ENCODE data around the gene FHOD3. TPM values are rescaled to one million over a fixed set of nuclear protein-coding genes. Genes with fewer than 3 reads are reported as not detected.

The FHOD3 gene
- total RNA-seq, 1 experiment from 2014 or later, result 22.7 TPM

DNA sequence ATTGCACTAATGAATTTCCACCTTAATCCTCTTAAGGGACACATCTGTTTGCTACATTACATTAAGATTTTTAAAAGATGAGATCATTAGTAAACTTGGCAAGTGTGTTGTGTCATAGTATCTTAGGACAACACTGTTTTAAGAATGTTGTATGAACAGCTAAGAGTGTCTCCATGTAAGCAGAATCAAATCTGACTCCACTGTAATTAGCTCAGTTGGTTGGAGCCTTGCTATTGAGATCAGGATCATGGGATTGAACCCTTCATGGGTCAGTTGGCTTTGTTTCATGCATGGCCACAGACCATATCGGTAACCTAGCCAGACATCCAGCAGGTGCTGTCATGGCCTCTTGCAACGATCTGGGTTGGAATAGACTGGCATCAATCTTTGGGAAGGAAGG is 5.2 kb downstream of the FHOD3 start:
- H3K9me3 ChIP-seq (ENCODE audit: control insufficient read depth, insufficient read depth, low read depth, low read length), result no peaks in the 10 kb centered on the region
- no peak for ATAC-seq
- DNase-seq (ENCODE audit: low read depth, low spot score), result no peak
- no peak overlapping the region for H3K27ac ChIP-seq (ENCODE audit: low read length)
- no peak overlapping the region for H3K4me3 ChIP-seq (ENCODE audit: low read depth in 2 of 2, low read length in 2 of 2)
- TF ChIP-seq CTCF (IDR thresholded peaks at IDR 0.05) (no peak), POLR2AphosphoS5 (IDR thresholded peaks at IDR 0.05; ENCODE audit: low read depth, low read length) (no peak), TCF7L2 (IDR thresholded peaks at IDR 0.05; ENCODE audit: low read depth, low read length) (no peak), SIN3A (IDR thresholded peaks at IDR 0.05; ENCODE audit: borderline replicate concordance, insufficient read depth, low read depth, low read length) (no peak)
- TF ChIP-seq, protein P1, sequence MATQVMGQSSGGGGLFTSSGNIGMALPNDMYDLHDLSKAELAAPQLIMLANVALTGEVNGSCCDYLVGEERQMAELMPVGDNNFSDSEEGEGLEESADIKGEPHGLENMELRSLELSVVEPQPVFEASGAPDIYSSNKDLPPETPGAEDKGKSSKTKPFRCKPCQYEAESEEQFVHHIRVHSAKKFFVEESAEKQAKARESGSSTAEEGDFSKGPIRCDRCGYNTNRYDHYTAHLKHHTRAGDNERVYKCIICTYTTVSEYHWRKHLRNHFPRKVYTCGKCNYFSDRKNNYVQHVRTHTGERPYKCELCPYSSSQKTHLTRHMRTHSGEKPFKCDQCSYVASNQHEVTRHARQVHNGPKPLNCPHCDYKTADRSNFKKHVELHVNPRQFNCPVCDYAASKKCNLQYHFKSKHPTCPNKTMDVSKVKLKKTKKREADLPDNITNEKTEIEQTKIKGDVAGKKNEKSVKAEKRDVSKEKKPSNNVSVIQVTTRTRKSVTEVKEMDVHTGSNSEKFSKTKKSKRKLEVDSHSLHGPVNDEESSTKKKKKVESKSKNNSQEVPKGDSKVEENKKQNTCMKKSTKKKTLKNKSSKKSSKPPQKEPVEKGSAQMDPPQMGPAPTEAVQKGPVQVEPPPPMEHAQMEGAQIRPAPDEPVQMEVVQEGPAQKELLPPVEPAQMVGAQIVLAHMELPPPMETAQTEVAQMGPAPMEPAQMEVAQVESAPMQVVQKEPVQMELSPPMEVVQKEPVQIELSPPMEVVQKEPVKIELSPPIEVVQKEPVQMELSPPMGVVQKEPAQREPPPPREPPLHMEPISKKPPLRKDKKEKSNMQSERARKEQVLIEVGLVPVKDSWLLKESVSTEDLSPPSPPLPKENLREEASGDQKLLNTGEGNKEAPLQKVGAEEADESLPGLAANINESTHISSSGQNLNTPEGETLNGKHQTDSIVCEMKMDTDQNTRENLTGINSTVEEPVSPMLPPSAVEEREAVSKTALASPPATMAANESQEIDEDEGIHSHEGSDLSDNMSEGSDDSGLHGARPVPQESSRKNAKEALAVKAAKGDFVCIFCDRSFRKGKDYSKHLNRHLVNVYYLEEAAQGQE (IDR thresholded peaks at IDR 0.05; ENCODE audit: insufficient read depth in 1 of 2, low read depth in 2 of 2, low read length in 1 of 2), result no peak
- peaks cover 47% of the 10 kb centered on the region for H3K4me1 ChIP-seq (ENCODE audit: control insufficient read depth, insufficient read depth, low read length)
- CTCF ChIA-PET, result no interaction called here
- no peaks in the 10 kb centered on the region for H3K36me3 ChIP-seq (ENCODE audit: control insufficient read depth, insufficient read depth, low read length)
- intact Hi-C loops (cut with micrococcal nuclease; ENCODE audit: unreplicated experiment) (no loop called here), in situ Hi-C loops (cut with HindIII; ENCODE audit: low pct_unique_long_range_greater_than_20kb, low sequenced_read_pairs) (no loop called here)
- no peaks in the 10 kb centered on the region for H3K27me3 ChIP-seq (ENCODE audit: control insufficient read depth, insufficient read depth, low read length)
- BruUV-seq (replicated peaks), result no TSS peak
- POLR2A ChIA-PET, result no interaction called here

DNA sequence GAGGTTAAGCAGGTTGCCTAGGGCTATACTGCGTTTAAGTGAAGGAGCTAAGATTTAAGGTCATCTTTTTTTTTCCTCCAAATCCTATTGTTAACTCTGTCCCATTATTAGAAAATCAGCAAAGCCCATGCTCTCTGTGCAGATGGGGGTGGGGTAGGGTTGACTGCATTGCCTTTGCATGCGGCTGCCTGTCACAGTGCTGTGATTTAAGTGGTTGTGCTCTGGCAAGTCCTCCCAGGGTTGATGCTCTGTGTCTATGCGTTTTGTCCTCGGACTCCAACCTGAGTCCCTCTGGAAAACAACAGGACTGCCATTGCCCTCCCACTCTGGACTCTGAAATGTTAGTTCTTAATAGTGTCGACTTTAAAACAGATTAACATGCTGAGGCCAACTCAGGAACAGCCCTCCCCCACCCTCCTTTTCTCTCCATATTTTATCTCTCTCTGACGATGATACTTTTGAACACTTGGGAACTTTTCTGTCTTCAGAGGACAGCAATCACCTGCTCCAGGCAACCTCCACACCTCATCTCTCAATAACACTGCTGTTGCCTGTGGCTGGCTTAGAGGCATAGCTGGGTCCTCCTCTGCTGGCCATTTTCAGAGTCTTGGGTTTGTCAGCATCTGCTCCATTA is 5.8 kb downstream of the FHOD3 start:
- Histone ChIP-seq H3K27me3 (ENCODE audit: control insufficient read depth, insufficient read depth, low read length) (no peaks in the 10 kb centered on the region), H3K4me1 (ENCODE audit: control insufficient read depth, insufficient read depth, low read length) (peaks cover 47% of the 10 kb centered on the region), H3K27ac (ENCODE audit: low read length) (no peak overlapping the region), H3K36me3 (ENCODE audit: control insufficient read depth, insufficient read depth, low read length) (no peaks in the 10 kb centered on the region), H3K9me3 (ENCODE audit: control insufficient read depth, insufficient read depth, low read depth, low read length) (no peaks in the 10 kb centered on the region), H3K4me3 (ENCODE audit: low read depth in 2 of 2, low read length in 2 of 2) (no peak overlapping the region)
- CTCF ChIA-PET, result no interaction called here
- no peak for TF ChIP-seq POLR2AphosphoS5 (IDR thresholded peaks at IDR 0.05; ENCODE audit: low read depth, low read length)
- POLR2A ChIA-PET, result no interaction called here
- in situ Hi-C loops (cut with HindIII; ENCODE audit: low pct_unique_long_range_greater_than_20kb, low sequenced_read_pairs) (no loop called here), intact Hi-C loops (cut with micrococcal nuclease; ENCODE audit: unreplicated experiment) (no loop called here)
- BruUV-seq (replicated peaks), result no TSS peak
- DNase-seq (ENCODE audit: low read depth, low spot score), result no peak
- ATAC-seq, result no peak

- intact Hi-C loops (cut with micrococcal nuclease; ENCODE audit: unreplicated experiment) (no loop called here), in situ Hi-C loops (cut with HindIII; ENCODE audit: low pct_unique_long_range_greater_than_20kb, low sequenced_read_pairs) (no loop called here)
- H3K27ac ChIP-seq (ENCODE audit: low read length), result no peak overlapping the region; the same call in 1 of the 2 replicates
- H3K4me1 ChIP-seq (ENCODE audit: control insufficient read depth, insufficient read depth, low read length), result peaks cover 48% of the 10 kb centered on the region
- POLR2A ChIA-PET, result no interaction called here
- ATAC-seq (no peak), DNase-seq (ENCODE audit: low read depth, low spot score) (no peak)
- BruUV-seq (replicated peaks), result no TSS peak
- no peaks in the 10 kb centered on the region for H3K36me3 ChIP-seq (ENCODE audit: control insufficient read depth, insufficient read depth, low read length)
- H3K27me3 ChIP-seq (ENCODE audit: control insufficient read depth, insufficient read depth, low read length), result no peaks in the 10 kb centered on the region
- TF ChIP-seq TCF7L2 (IDR thresholded peaks at IDR 0.05; ENCODE audit: low read depth, low read length), result no peak
- no peak for TF ChIP-seq POLR2AphosphoS5 (IDR thresholded peaks at IDR 0.05; ENCODE audit: low read depth, low read length)
- no peak for TF ChIP-seq SIN3A (IDR thresholded peaks at IDR 0.05; ENCODE audit: borderline replicate concordance, insufficient read depth, low read depth, low read length)
- no peak for TF ChIP-seq CTCF (IDR thresholded peaks at IDR 0.05)
- TF ChIP-seq, protein P1 (IDR thresholded peaks at IDR 0.05; ENCODE audit: insufficient read depth in 1 of 2, low read depth in 2 of 2, low read length in 1 of 2), result no peak
- H3K9me3 ChIP-seq (ENCODE audit: control insufficient read depth, insufficient read depth, low read depth, low read length), result no peaks in the 10 kb centered on the region
- CTCF ChIA-PET, result no interaction called here
- no peak overlapping the region for H3K4me3 ChIP-seq (ENCODE audit: low read depth in 2 of 2, low read length in 2 of 2)
Measured at GRCh38 chr18:36304723-36305122, 7.2 kb downstream of the FHOD3 start.

Data from Panc1 (cell line).